Inflammatory macrophage treated with lipopolysaccharide for 4 hours (primary cell): ENCODE results near the gene SLC33A1.
A peak's percentile ranks its signal among the peaks of the same experiment; 100 is the strongest.
"Not testable (repeated sequence)": the region's sequence is repeated elsewhere in the genome, so short reads cannot be mapped to it uniquely, and the experiment has no call there.

Experiments
- DNase-seq: peaks from one replicate; pipeline ENCODE4 v3.0.0-alpha.2; 2020

The SLC33A1 gene

DNA sequence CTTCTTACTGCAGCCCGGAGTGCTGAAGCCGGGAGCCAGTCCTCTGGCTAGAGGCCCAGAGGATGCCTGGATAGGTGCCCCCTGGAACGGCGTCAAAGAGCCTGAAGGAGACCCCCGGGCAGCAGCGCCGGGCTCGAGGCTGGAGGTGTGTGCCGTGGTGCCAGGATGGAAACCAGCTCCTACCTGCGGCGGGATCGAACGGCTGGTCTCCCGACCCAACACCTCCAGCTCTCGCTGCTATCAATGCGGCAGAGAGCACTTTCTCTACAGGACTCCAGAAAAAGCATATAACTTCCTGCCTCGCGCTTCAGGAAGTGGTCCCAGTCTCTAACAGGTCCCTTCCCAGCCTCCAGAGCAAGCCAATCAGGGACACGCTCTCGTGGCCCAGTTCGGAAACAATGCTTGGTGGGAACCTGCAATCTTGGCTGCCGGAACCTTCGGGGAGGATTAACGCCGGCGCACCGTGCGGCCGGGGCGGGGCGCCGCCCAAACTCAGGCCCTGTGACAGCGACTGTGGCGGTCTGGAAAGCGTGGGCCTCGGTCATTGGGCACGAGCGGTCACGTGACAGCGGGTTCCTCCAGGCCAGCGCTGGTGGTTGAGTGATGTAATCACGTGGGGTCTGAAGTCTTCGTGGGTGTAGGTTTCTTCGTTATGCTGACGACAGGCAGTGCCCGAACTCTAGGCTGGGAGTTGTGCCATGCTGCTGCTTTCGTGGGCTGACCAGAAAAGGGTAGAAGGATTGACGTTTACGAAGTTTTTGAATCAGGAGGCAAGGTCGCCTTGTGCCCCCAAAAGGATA, at the start of gene SLC33A1:
Gene SLC33A1 (minus strand): TSS at position 287 of the 800 bp plus-strand sequence. CDS start 430 bp downstream, outside the sequence.
- DNase-seq = peak; percentile 100

DNA sequence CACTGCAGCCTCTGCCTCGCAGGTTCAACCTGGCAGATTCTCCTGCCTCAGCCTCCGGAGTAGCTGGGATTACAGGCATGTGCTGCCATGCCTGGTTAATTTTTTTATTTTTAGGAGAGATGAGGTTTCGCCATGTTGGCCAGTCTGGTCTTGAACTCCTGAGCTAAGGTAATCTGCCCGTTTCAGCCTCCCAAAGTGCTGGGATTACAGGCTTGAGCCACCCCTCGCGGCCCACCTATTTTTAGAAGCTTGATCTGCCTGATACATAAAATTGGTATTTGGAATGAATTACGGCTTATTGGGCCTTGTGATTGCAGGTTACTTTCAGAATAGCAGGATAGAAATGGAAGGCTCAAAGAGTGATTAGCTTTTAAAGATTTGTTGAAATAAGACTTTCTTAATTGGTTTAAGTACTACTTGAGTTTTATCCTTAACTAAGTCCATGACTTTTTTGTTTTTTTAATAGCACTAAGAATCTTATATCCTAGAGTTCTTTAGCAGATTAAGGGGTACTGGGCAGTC, 41.2 kb upstream of the SLC33A1 start:
- DNase-seq = no peak

DNA sequence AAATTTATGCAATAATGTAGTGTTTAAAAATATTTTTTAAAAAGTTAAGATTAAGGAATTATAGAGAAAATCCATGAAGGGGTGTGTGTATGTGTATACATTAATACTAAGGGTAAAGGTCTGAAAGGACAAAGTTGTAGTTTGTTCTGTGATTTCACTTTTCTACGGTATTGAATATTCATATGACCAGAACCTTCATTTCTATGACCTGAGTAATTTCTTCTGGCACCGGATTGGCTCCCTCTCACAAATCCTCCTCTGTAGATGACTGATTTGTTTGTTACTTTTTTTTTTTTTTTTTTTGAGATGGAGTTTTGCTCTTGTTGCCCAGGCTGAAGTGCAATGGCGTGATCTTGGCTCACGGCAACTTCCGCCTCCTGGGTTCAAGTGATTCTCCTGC, 37.1 kb upstream of the SLC33A1 start:
- DNase-seq = no peak

DNA sequence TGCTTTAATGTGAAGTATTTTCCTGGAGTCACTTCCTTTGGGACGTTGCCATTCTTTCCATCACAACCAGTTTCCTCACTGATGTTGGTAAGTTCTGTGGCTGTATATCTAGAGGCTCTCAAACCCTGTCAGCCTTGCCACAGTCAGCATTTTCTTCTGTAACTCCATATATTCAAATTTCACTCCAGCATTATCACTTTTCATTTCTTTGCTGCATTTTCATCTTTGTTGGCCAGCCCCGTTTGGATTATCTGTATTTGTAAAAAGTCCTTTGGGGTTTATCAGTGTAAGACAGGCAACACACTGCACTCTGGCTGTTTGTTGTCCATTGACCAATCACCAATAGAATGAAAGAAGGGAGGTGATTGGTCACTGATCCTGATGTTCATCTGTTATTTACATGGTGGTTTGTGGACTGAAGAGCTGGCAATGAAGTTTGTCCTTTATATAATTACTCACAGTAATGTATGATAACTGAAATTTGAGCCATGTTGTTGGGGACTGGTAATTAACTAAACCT, 36.5 kb upstream of the SLC33A1 start:
- no peak for DNase-seq

DNA sequence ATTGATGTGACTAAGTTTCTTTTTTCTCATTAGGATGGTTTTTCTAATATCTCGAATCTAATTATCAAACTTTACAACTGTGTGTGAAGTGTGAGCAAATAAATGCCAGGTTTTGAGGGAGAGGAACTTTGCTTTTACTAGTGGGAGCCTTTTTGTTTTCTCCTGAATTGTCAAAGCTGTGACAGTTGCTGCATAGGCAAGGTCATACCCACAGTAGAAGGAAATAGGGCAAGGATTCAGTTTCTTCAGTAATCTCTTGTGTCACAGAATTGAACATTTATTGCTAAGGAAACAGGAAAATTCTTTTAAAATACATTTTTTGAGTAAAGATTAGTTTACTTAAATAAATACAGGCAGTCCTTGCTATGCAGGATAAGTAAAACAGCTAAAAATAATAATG, 35.7 kb upstream of the SLC33A1 start:
- DNase-seq = no peak

DNA sequence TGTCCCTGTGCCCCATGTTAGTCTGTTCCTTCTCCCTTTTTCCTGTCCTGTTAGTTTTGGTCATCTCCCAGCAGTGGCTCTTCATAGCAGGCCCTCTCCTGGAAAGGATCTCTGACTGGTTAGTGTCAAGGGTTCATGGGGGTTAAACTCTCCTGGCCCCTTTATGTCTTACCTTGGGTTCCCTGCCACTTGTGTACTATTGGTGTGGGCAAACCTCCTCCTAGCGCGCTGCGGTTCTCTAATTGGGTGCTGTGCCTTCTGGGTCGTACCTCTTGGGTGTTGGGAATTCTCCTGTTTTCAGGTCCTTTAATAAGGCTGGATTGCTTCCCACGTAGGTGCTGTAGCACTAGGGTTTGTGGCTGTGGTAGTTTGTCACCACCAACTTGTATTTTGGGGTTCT, 35.0 kb upstream of the SLC33A1 start:
- no peak for DNase-seq

DNA sequence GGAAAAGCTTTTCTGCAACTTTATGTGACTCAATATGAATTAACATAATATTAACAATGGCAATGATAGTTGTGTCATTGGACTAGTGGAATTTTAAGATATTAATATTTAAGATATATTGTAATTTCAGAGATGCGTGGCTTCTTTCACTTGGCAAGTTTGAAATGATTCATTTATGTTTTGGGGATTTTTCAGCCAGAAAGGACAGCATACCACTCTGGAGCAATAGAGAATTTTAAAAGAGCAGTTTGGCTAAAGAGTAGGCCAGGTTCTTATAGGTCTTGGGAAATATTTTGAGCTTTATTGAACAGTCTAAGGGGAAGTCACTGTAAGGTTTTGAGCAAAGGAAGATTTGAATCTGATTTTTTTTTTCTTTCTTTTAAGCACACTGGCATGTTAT, 32.7 kb upstream of the SLC33A1 start:
- no peak for DNase-seq

DNA sequence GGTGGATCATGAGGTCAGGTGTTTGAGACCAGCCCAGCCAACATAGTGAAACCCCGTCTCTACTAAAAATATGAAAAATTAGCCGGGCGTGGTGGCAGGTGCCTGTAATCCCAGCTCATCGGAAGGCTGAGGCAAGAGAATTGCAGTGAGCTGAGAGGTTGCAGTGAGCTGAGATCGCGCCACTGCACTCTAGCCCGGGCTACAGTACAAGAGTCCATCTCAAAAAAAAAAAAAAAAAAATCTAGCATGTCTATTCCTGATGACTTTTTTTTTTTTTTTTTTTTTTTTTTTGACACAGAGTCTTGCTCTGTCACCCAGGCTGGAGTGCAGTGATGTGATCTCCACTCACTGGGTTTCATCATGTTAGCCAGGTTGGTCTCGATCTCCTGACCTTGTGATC, 32.1 kb upstream of the SLC33A1 start:
- DNase-seq = not testable (repeated sequence)

DNA sequence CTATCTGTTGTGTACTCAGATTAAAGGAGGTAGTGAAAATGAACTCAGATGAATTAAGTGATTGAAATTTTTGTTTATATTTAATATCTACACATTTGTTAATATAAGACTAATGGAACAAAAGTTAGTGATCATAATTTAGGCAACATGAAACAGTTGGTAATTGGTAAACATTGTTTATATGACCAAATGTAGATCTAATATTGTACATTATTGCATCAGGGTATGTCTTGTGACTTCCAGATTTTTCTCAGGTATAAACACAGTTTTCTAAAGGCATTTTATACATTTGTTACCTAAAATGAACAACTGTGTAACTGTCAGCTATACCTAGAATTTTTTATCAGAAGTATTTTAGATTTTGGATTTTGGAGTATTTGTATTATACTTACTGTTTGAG, 31.1 kb upstream of the SLC33A1 start:
- DNase-seq = no peak

DNA sequence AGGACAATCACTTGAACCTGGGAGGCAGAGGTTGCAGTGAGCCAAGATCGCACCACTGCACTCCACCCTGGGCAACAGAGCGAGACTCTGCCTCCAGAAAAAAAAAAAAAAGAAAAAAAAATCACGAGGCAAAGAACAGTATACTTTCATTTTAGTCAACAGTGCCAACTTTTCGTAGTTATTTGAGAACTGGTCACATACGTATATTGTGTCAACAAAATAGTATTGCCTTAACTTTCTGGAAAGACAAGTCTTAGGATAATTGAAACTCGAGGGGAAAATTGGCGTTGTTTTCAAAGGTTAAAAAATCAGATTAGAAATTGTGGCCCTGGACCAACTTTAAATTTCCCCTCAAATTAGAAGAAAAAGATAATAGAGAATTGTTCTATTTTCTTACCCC, 30.1 kb upstream of the SLC33A1 start:
- DNase-seq = no peak

DNA sequence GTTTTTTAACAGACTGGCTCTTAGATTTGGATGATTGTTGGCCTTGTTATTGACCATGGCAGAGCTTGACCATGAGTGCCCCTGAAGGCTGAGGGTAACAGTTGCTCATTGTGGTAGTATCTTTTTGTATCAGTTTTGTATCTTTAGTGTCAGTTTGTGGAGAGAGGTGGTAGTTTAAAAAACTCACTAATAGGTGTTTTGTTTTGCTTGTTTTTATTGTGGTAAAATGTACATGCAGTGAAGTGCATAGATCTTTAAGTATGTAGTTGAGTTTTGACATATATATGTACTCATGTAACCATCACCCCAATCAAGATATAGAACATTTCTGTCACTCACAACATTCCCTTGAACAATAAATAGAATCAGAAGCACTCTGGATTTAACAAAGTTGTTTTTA, 26.1 kb upstream of the SLC33A1 start:
- DNase-seq = no peak

DNA sequence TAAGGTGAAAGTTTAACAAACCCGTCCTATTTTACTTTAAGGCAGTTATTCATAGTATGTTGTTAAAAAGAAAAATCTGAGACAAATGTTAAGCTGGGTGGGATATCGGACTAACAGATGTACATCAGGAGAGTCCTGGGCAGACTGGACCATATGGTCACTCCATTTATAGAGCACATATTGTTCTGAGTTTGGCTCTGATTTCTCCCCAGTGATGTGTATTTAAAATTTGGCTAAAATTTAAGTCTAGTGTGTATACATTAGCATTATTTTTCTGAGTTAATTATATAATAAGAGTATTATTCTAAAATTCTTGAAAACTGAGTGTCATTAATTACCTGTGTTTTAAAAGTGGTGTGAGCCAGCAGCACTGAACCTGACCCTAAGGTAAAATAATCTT, 22.3 kb upstream of the SLC33A1 start:
- DNase-seq = no peak

DNA sequence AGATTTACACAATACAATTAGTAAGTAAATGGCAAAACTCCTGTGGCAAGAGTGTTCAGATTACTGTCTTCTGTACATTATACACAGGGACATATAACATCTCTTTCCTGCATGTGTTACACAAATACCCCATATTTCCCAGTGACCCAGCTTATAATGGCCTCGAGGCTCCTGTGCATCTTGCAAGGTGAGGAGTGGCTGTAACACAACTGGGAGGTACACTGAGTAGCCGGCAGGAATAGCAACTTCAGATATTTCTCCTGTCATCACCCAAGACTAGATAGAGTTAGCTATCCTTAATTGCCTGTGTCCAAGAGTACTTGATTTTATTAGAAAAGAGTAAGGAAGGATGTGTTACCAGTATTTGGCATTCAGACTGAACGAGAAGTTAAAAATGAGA, 21.8 kb upstream of the SLC33A1 start:
- DNase-seq = no peak

DNA sequence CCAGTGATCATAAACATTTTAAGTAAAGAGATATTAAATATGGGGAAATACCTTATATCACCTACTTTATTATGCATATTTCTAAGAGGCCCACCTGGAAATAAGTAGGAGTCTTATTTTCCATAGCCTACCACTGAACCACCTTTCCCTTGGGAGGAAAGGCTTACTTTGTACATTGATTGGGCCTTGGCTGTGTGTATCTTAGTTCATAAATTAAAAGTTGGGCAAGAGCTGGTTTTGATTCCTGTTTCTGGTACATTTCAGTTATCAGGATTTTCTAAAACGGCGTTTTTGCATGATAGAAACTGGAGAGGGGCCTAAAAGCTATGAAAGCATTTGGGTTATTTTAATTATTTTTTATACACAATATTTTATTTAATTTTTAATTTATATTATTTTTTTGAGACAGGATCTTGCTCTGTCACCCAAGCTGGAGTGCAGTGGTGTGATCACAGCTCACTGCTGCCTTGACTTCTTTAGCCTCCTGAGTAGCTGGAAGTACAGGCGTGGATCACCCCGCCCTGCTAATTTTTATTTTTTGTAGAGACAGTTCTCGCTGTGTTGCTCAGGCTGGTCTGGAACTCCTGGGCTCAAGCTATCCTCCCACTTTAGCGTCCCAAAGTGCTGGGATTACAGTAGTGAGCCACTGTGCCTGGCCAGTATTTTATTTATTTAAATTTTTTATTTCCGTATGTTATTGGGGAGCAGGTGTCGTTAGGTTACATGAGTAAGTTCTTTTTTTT, 18.8 kb upstream of the SLC33A1 start:
- DNase-seq = peak; percentile 71

DNA sequence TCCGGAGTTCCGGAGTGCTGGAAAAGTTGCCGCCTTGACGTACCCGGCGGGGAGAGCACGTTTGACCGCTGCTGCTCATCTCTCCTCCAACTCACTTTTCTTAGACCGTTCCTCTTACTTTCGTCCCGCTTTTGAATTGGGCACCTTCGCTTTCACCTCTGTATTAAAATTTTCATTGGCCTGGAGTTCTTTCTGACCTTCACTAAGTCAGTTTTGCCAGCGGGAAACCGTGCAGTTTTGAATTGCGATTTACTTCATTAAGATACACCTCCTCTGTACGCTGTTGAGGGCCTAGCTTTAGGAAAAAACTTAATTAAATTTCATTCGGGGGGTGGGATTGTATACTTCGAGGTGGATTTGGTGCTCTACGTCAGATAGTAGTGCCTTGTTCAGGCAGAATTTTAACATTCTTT, 17.5 kb upstream of the SLC33A1 start:
- peak; percentile 43 for DNase-seq

DNA sequence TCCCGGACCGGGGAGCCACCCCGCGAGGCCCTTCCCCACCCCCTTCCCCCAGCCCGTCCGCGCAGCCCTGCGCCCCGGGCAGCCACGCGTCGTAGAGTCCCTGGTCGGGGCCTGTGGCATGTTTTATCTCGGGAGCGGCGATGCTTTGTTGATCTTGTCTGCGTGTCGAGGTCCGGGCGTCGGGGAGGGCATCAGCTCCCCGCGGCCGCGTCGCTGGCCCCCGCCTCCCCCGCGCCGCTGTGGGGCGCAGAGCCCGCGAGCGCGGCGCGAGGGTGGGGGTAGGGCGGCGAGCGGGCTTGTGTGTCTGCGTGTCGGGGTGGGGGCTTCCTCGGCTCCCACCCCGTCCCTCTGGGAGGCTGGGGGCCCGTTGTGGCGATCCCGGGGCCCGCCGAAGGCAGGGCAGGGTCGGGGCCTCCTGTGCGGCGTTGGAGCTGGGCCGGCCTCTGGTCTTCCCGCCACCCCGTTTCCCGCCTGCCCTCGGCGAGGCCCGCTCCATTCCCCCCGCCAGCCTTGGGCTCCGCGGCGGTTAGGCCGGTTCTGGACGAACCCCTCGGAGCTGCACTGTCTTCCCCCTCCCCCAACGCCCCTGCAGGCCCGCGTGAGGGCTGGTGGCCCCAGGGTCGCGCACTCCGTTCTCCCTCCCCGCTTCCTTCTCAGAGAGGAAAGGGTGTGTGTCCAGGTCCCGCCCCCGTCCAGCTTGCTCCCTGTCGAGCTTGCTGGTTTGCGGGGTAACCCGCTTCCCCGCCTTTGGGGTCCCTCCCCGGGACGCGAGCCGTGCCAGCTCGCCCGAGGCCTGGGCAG, 16.9 kb upstream of the SLC33A1 start:
- no peak for DNase-seq

DNA sequence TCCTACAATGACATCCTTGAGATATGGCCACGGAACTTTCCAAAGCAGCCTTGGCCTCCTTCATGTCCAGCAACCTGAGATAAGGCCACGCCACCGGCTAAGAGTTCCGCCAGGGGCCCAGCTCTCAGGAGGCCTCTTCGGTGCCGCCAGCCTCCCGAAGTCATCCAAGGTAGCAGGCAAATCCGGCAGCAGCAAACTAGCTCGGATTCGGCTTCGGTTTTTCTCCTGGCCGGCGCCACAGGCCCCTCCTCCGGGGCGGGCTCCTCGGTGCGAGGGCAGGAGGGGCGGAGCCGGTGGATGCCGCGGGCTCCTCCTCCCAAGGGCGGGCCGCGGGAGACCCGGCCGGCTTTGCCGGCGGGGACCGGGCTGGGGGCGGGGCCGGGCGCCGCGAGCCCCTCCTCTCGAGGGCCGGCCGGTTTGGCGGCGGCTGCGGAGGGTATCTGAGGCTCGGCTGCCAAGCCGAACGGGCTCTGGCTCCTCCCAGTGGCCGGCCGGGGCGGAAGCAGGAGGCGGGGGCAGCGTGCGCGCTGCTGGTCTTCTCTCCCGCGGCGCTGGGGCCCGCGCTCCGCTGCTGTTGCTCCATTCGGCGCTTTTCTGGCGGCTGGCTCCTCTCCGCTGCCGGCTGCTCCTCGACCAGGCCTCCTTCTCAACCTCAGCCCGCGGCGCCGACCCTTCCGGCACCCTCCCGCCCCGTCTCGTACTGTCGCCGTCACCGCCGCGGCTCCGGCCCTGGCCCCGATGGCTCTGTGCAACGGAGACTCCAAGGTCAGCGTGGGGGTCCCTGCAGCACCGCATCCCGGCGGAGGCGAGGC, 16.1 kb upstream of the SLC33A1 start, which contains the start of gene GMPS:
Gene GMPS (plus strand): TSS at position 518 of the 812 bp plus-strand sequence. CDS start 221 bp downstream, at position 739.
- peak; percentile 96 for DNase-seq

DNA sequence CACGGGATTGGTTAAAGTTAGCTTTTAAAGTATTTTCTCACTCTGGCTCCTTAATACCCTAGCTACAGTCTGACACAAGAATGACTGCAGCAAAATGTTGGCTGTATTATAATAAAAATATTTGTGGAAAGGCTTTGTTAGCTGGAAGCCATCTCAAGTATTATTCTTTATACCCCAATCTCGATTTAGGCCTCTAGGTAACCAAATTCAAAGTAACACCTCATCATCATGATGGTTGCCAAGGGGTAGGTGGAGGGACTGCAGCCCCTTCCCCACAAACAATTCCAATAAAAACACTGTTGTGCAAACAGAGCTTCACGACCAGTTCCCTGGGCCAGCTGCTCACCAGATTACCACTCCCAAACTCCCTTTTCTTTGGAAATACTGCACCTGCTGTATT, 15.5 kb upstream of the SLC33A1 start:
- no peak for DNase-seq

DNA sequence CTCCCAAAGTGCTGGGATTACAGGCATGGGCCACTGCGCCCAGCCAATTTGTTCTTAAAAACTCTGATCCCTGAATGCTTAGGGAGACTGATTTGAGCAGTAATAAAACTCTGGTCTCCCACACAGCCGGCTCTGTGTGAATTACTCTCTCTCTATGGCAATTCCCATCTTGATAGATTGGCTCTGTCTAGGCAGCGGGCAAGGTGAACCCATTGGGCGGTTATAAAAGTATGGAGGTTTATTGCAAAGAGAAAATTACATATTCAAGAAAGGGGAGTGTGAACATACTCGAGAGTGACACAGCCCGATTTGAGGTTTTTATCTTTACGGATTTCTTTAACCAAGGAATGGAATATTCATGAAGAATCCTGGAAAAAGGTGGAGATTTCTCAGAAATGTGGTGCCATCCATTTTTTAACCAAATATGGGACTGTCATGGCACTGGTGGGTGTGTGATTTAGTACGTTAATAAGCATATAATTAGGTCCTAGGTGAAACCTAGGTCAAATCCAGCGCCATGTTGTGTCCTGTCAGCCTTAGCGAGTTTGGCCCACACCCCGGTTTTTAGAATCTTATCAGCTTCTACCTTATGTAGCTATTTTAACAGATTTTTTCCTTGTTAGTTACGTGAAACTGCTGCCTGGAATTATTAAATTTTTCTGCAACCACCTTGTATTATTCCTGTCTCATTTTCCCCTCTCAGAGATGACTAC, 9.0 kb upstream of the SLC33A1 start:
- DNase-seq = no peak

DNA sequence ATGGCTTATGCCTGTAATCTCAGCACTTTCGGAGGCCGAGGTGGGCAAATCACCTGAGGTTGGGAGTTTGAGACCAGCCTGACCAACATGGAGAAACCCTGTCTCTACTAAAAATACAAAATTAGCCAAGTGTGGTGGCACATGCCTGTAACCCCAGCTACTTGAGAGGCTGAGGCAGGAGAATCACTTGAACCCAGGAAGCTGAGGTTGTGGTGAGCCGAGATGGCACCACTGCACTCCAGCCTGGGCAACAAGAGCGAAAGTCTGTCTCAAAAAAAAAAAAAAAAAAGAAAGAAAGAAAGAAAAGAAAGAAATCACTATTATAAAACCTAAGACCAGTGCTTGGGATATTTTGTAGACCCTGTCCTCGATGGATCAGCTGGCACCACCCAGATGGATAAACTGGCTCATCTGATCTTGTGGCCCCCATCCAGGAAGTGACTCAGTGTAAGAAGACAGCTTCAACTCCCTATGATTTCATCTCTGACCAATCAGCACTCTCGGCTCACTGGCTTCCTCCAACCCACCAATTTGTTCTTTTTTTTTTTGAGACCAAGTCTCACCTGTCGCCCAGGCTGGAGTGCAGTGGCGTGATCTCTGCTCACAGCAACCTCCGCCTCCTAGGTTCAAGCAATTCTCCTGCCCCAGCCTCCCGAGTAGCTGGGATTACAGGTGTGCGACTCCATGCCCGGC, 8.2 kb upstream of the SLC33A1 start:
- peak; percentile 61 for DNase-seq
